ENCODE measurements around the gene CFD.
"Not testable (repeated sequence)": the region's sequence is repeated elsewhere in the genome, so short reads cannot be mapped to it uniquely, and the experiment has no call there.

CFD gene

GRCh38 chr19:840519-841206, 18.8 kb upstream of the CFD start, which contains the start of gene PRTN3:
Gene PRTN3, plus strand, starts transcription at chr19:840999. Its CDS starts 10 bp downstream, at chr19:841009.
- no peaks in the 10 kb centered on the region for H3K27me3 ChIP-seq (ENCODE audit: insufficient read depth, poor library complexity, severe bottlenecking)
- peak; percentile 98 for TF ChIP-seq POLR2AphosphoS5 (IDR thresholded peaks at IDR 0.05; ENCODE audit: low read depth)
- TF ChIP-seq REST (IDR thresholded peaks at IDR 0.05; ENCODE audit: insufficient replicate concordance, low read depth), result no peak
- no peak for TF ChIP-seq GABPA (IDR thresholded peaks at IDR 0.05; ENCODE audit: low read depth)
- TF ChIP-seq SPI1 (IDR thresholded peaks at IDR 0.05; ENCODE audit: borderline replicate concordance, low read depth), result peak; percentile 98
- TF ChIP-seq CTCF (IDR thresholded peaks at IDR 0.05; ENCODE audit: insufficient read depth, low read length), result no peak
- DNase-seq (ENCODE audit: low read depth in 1 of 2, low spot score in 1 of 2), result peak; percentile 90
- peak within 1 kb of the TSS; percentile 68 for H3K4me3 ChIP-seq (replicated peaks; ENCODE audit: insufficient read depth, low read length)
- H3K27ac ChIP-seq (replicated peaks), result peak within 1 kb of the TSS; percentile 82

GRCh38 chr19:842802-843179, 16.7 kb upstream of the CFD start:
- DNase-seq (ENCODE audit: low read depth in 1 of 2, low spot score in 1 of 2); H3K27me3 ChIP-seq (ENCODE audit: insufficient read depth, poor library complexity, severe bottlenecking): not testable (repeated sequence)
- peak overlapping the region; percentile 68 for H3K4me3 ChIP-seq (replicated peaks; ENCODE audit: insufficient read depth, low read length)
- peak overlapping the region; percentile 74 for H3K27ac ChIP-seq (replicated peaks)

GRCh38 chr19:843180-843835, 16.2 kb upstream of the CFD start:
- peak overlapping the region; percentile 74 for H3K27ac ChIP-seq (replicated peaks)

More at GRCh38 chr19:843180-843835, 16.2 kb upstream of the CFD start:
- TF ChIP-seq POLR2AphosphoS5 (IDR thresholded peaks at IDR 0.05; ENCODE audit: low read depth) (peak; percentile 69; the same call in 1 of the 2 replicates), GABPA (IDR thresholded peaks at IDR 0.05; ENCODE audit: low read depth) (no peak), REST (IDR thresholded peaks at IDR 0.05; ENCODE audit: insufficient replicate concordance, low read depth) (no peak), CTCF (IDR thresholded peaks at IDR 0.05; ENCODE audit: insufficient read depth, low read length) (no peak), SPI1 (IDR thresholded peaks at IDR 0.05; ENCODE audit: borderline replicate concordance, low read depth) (no peak)
- Histone ChIP-seq H3K4me3 (replicated peaks; ENCODE audit: insufficient read depth, low read length) (peak overlapping the region; percentile 68), H3K27me3 (ENCODE audit: insufficient read depth, poor library complexity, severe bottlenecking) (no peaks in the 10 kb centered on the region)
- DNase-seq (ENCODE audit: low read depth in 1 of 2, low spot score in 1 of 2), result peak in 1 of 2 experiments; percentile 63
